Smooth muscle cell (in vitro differentiated cells): ENCODE data around the gene PLXNC1. TPM values are rescaled to one million over a fixed set of nuclear protein-coding genes. Genes with fewer than 3 reads are reported as not detected.

ENCODE experiments used
- DNase-seq: peaks from one replicate; lab custom pipeline; 2025; ENCODE audit not compliant: unreplicated experiment; lab: John Stamatoyannopoulos, UW
- H2AFZ ChIP-seq: fragments of 200-600 bp; sonication (generic); 2 replicates; pipeline ENCODE4 v1.6.0; 2016; ENCODE audit warnings: antibody characterized with exemption, low read depth, mild to moderate bottlenecking
- H3F3A ChIP-seq: fragments of 200-600 bp; sonication (generic); 2 replicates; pipeline ENCODE4 v1.6.0; 2017; ENCODE audit warnings: antibody characterized with exemption, low read depth
- H3K27ac ChIP-seq: fragments of 200-600 bp; sonication (generic); 2 replicates; pipeline ENCODE4 v1.5.1; 2016; ENCODE audit warnings: low read depth, mild to moderate bottlenecking
- H3K27me3 ChIP-seq: fragments of 200-600 bp; sonication (generic); 2 replicates; pipeline ENCODE4 v1.6.1; 2016; ENCODE audit warnings: low read depth, mild to moderate bottlenecking
- H3K36me3 ChIP-seq: fragments of 200-600 bp; sonication (generic); 2 replicates; pipeline ENCODE4 v1.5.1; 2016; ENCODE audit warnings: low read depth
- H3K4me1 ChIP-seq: fragments of 200-600 bp; sonication (generic); 2 replicates; pipeline ENCODE4 v1.5.1; 2016; ENCODE audit warnings: low read depth
- H3K4me2 ChIP-seq: fragments of 200-600 bp; sonication (generic); 2 replicates; pipeline ENCODE4 v1.6.0; 2016; ENCODE audit warnings: mild to moderate bottlenecking
- H3K4me3 ChIP-seq: fragments of 200-600 bp; sonication (generic); 2 replicates; pipeline ENCODE4 v1.5.1; 2016; ENCODE audit warnings: mild to moderate bottlenecking
- H3K79me2 ChIP-seq: fragments of 200-600 bp; sonication (generic); 2 replicates; pipeline ENCODE4 v1.6.0; 2016; ENCODE audit warnings: low read depth, mild to moderate bottlenecking
- H3K9ac ChIP-seq: fragments of 200-600 bp; sonication (generic); 2 replicates; pipeline ENCODE4 v1.6.0; 2016; ENCODE audit warnings: low read depth
- H3K9me3 ChIP-seq: fragments of 200-600 bp; sonication (generic); replicated peaks from 2 replicates; pipeline ENCODE4 v1.5.1; 2016; ENCODE audit warnings: low read depth
- H4K20me1 ChIP-seq: fragments of 200-600 bp; sonication (generic); 2 replicates; pipeline ENCODE4 v1.6.0; 2016; ENCODE audit warnings: low read depth
- CTCF ChIP-seq: fragments of 200-600 bp; sonication (generic); IDR thresholded peaks from 2 replicates; pipeline ENCODE4 v1.5.1; 2017; ENCODE audit warnings: borderline replicate concordance, mild to moderate bottlenecking, antibody characterized with exemption; ENCODE audit not compliant: insufficient read depth, poor library complexity, severe bottlenecking
- WGBS: methylation state at CpG from one replicate; pipeline ENCODE4 v1.1.7; 2016; ENCODE audit warnings: low lambda C conversion rate; 5-methylcytosine and 5-hydroxymethylcytosine counted together
- polyA plus RNA-seq: library from polyadenylated mRNA; unstranded; fragments of >200 nt; fragmentation: Nextera tagmentation; extraction: Ambion mirVana; gene quantifications from 2 replicates; pipeline ENCODE4 v1.2.1, GENCODE V29; 2016
- total RNA-seq: library from RNA; depleted of rRNA; stranded (reverse); fragments of >200 nt; gene quantifications from 2 replicates; pipeline ENCODE4 v1.2.3, GENCODE V29; 2014

The PLXNC1 gene
- total and polyA plus RNA-seq, 2 experiments from 2014 or later, result 0.49 to 0.66 TPM

GRCh38 chr12:94143951-94144350 lies 4.4 kb upstream of the PLXNC1 start:
- no peaks in the 10 kb centered on the region for H3K9me3 ChIP-seq
- H3K9ac ChIP-seq, result no peak overlapping the region
- no peak overlapping the region for H2AFZ ChIP-seq
- TF ChIP-seq CTCF, result no peak
- H3K27me3 ChIP-seq, result peaks cover 66% of the 10 kb centered on the region
- H4K20me1 ChIP-seq, result no peaks in the 10 kb centered on the region
- no peak overlapping the region for H3K4me3 ChIP-seq
- WGBS, result 89% methylated on average over 5 of the region's 5 CpGs
- no peak for DNase-seq
- no peak overlapping the region for H3K4me2 ChIP-seq
- no peaks in the 10 kb centered on the region for H3K79me2 ChIP-seq
- no peaks in the 10 kb centered on the region for H3F3A ChIP-seq
- no peak overlapping the region for H3K27ac ChIP-seq
- no peaks in the 10 kb centered on the region for H3K36me3 ChIP-seq
- no peaks in the 10 kb centered on the region for H3K4me1 ChIP-seq

DNA sequence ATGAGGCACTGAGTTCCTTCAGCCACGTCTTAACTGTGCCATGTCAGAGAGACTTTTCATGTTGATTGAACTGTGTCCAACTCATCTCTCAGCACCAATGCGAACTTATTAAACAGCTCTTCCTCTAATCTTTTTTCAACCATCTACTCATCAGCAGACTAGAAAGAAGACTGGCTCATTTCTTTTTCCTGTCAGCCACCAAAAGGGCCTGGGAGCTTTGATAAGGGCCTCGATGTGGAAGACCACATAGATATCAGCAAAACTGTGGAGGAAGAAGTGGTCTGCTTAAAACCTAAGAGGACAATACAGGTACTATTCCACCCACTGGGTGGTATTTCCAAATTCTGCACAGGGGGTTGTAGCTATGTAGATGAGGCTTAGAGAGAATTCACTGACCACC lies 3.6 kb upstream of the PLXNC1 start:
- Histone ChIP-seq H3K27me3 (peaks cover 74% of the 10 kb centered on the region), H3K4me2 (no peak overlapping the region), H3K79me2 (no peaks in the 10 kb centered on the region), H3K36me3 (no peaks in the 10 kb centered on the region), H3K27ac (no peak overlapping the region), H3K4me1 (no peaks in the 10 kb centered on the region), H3K4me3 (no peak overlapping the region), H3F3A (no peaks in the 10 kb centered on the region), H3K9me3 (no peaks in the 10 kb centered on the region), H2AFZ (no peak overlapping the region), H4K20me1 (no peaks in the 10 kb centered on the region), H3K9ac (no peak overlapping the region)
- DNase-seq, result no peak
- WGBS, result 82% methylated on average over 3 of the region's 3 CpGs
- no peak for TF ChIP-seq CTCF

DNA sequence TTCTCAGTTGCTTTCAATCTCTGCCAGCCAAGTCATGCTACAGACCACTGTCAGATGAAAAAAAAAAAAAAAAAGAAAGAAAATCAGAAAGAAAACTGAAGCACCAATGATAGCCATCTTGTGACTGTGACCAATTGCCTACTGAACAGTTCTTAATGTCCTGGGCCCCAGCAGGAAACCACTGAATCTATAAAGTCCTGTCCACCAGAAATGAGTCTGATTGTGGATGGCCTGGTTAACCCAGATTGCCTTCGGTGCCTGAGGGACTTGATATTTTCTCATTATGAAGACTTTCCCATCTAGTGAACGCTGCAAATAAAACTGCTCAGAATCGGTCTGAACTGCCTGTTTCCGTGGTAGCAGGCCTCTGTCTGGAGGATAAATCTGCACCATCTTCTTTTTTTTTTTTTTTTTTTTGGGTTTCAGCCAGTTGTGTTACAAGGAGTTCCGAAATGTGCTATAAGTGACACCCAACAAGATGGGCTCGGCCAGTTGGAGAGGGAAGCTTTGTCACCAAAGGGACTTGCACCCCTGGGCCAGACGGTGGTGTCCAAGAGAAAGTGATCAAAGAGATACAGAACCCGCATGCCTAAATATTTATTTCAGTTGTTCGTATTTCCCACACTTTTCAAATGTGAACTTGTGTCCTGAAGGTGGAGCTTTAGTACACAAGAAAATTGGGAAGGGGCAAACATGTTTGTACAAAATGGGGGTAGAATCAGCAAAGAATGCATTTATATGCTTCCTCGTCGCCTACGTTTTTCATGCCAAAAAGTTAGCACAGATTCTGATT lies 3.0 kb upstream of the PLXNC1 start:
- Histone ChIP-seq H3K9me3 (no peaks in the 10 kb centered on the region), H3K36me3 (no peaks in the 10 kb centered on the region), H3F3A (no peaks in the 10 kb centered on the region), H3K27ac (no peak overlapping the region), H3K79me2 (no peaks in the 10 kb centered on the region), H3K4me2 (no peak overlapping the region), H3K4me3 (no peak overlapping the region), H4K20me1 (no peaks in the 10 kb centered on the region), H2AFZ (no peak overlapping the region), H3K9ac (no peak overlapping the region), H3K4me1 (peaks cover 2% of the 10 kb centered on the region), H3K27me3 (peaks cover 80% of the 10 kb centered on the region)
- WGBS, result 77% methylated on average over 12 of the region's 12 CpGs
- no peak for DNase-seq
- TF ChIP-seq CTCF, result peak; percentile 44
